Transverse colon (tissue), 4 donors: ENCODE data around the gene PRCD.

Experiments used
- CTCF ChIP-seq, 5 experiments: fragments of 200-600 bp in 3 of 5; fragments of 450-650 bp in 2 of 5; sonication (generic) in 3 of 5; IDR thresholded peaks; 1 replicate in 2 of 5; 2 replicates in 3 of 5; pipeline ENCODE4 v1.5.1; 2016 to 2017; ENCODE audit warnings: antibody characterized with exemption in 5 of 5, inconsistent platforms in 3 of 5, mild to moderate bottlenecking in 2 of 5, moderate library complexity in 1 of 5
- POLR2AphosphoS5 ChIP-seq, 3 donors: sonication (generic); formaldehyde crosslinking; IDR thresholded peaks; one replicate each; pipeline ENCODE4 v1.6.1; 2016; ENCODE audit warnings: antibody characterized with exemption in 3 of 3

- TF ChIP-seq CTCF (IDR thresholded peaks at IDR 0.05) (peak in 4 of 5 experiments; percentile 18 to 55 (median 36)), POLR2AphosphoS5 (IDR thresholded peaks at IDR 0.05) (no peak)
Measured at GRCh38 chr17:76585649-76586593, 46.1 kb downstream of the PRCD start, which contains the start of gene ST6GALNAC2.
